ENCODE results near the gene CYTIP. TPM values are rescaled to one million over a fixed set of nuclear protein-coding genes. Genes with fewer than 3 reads are reported as not detected.

CYTIP gene
- polyA plus RNA-seq, 1 experiment, result not detected

- Histone ChIP-seq H3K4me3 (ENCODE audit: low read depth, low read length) (no peak overlapping the region), H3K27me3 (ENCODE audit: control insufficient read depth, insufficient read depth, low read length) (no peaks in the 10 kb centered on the region), H3K36me3 (ENCODE audit: control insufficient read depth, insufficient read depth, low read length) (no peaks in the 10 kb centered on the region)
- CTCF ChIA-PET, result interaction anchor here (1.0 to 1.5 kb wide), 3 partner anchors 13 to 45 kb away, joined by 3 to 4 read pairs (median 3); no protein-coding TSS in a partner anchor
- no peak for DNase-seq (ENCODE audit: low read depth)
- POLR2A ChIA-PET, result no interaction called here
- no peak for TF ChIP-seq CTCF (IDR thresholded peaks at IDR 0.05; ENCODE audit: insufficient read depth, low read depth, low read length)
Observed at GRCh38 chr2:157447741-157448140, 3.9 kb upstream of the CYTIP start.

- no peak for DNase-seq (ENCODE audit: low read depth)
- CTCF ChIA-PET, result interaction anchor here (1.0 to 1.5 kb wide), 2 partner anchors 14 to 15 kb away, joined by 3 to 4 read pairs; no protein-coding TSS in a partner anchor
- no peaks in the 10 kb centered on the region for H3K27me3 ChIP-seq (ENCODE audit: control insufficient read depth, insufficient read depth, low read length)
- POLR2A ChIA-PET, result no interaction called here
- no peak for TF ChIP-seq CTCF (IDR thresholded peaks at IDR 0.05; ENCODE audit: insufficient read depth, low read depth, low read length)
- H3K4me3 ChIP-seq (ENCODE audit: low read depth, low read length), result no peak overlapping the region
- H3K36me3 ChIP-seq (ENCODE audit: control insufficient read depth, insufficient read depth, low read length), result no peaks in the 10 kb centered on the region
Observed at GRCh38 chr2:157447031-157447430, 3.1 kb upstream of the CYTIP start.

- CTCF ChIA-PET, result no interaction called here
Observed at GRCh38 chr2:157444641-157445040, 752 bp upstream of the CYTIP start.

GRCh38 chr2:157443090-157443489, 799 bp downstream of the CYTIP start:
- ChIA-PET CTCF (interaction anchor here (1.0 kb wide), 1 partner anchor 20 kb away, joined by 3 read pairs; no protein-coding TSS in a partner anchor), POLR2A (no interaction called here)
- peaks cover 1% of the 10 kb centered on the region; the same call in 1 of the 2 replicates for H3K27me3 ChIP-seq (ENCODE audit: control insufficient read depth, insufficient read depth, low read length)
- H3K36me3 ChIP-seq (ENCODE audit: control insufficient read depth, insufficient read depth, low read length), result no peaks in the 10 kb centered on the region
- no peak for TF ChIP-seq CTCF (IDR thresholded peaks at IDR 0.05; ENCODE audit: insufficient read depth, low read depth, low read length)
- no peak for DNase-seq (ENCODE audit: low read depth)
- H3K4me3 ChIP-seq (ENCODE audit: low read depth, low read length), result no peak overlapping the region

More at GRCh38 chr2:157444641-157445040, 752 bp upstream of the CYTIP start:
- 0 out of 2 replicates have a peak, but pooled peaks cover 1% of the 10 kb centered on the region for H3K27me3 ChIP-seq (ENCODE audit: control insufficient read depth, insufficient read depth, low read length)
- no peaks in the 10 kb centered on the region for H3K36me3 ChIP-seq (ENCODE audit: control insufficient read depth, insufficient read depth, low read length)
- no peak overlapping the region for H3K4me3 ChIP-seq (ENCODE audit: low read depth, low read length)
- no peak for TF ChIP-seq CTCF (IDR thresholded peaks at IDR 0.05; ENCODE audit: insufficient read depth, low read depth, low read length)
- POLR2A ChIA-PET, result no interaction called here
- no peak for DNase-seq (ENCODE audit: low read depth)

GRCh38 chr2:157442636-157443035, 1.3 kb downstream of the CYTIP start:
- ChIA-PET POLR2A (no interaction called here), CTCF (no interaction called here)
- Histone ChIP-seq H3K4me3 (ENCODE audit: low read depth, low read length) (no peak overlapping the region), H3K27me3 (ENCODE audit: control insufficient read depth, insufficient read depth, low read length) (peaks cover 1% of the 10 kb centered on the region; the same call in 1 of the 2 replicates), H3K36me3 (ENCODE audit: control insufficient read depth, insufficient read depth, low read length) (no peaks in the 10 kb centered on the region)
- no peak for TF ChIP-seq CTCF (IDR thresholded peaks at IDR 0.05; ENCODE audit: insufficient read depth, low read depth, low read length)
- no peak for DNase-seq (ENCODE audit: low read depth)

Measured in BJ (cell line).